Measurements from ENCODE around the gene TPO.

DNA sequence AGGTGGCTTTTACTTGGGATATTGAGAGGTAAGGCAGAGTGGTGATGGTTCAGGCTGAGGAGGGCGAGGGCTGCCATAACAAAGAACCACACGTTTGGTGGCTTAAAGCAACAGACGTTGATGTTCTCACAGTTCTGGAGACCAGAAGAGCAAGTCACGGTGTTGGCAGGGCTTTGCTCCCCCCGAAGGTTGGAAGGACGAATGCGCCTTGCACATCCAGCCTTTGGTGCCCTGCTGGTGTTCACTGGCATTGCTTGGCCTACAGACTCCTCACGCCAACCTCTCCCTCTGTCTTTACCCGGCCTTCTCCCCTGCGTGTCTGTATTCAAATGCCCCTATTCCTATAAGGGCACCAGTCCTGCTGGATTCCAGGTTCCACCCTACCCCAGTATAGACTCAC, 125.4 kb downstream of the TPO start:
- TF ChIP-seq CTCF (IDR thresholded peaks at IDR 0.05), result peak in 1 of 6 experiments; percentile 3
- no peak for TF ChIP-seq POLR2A (IDR thresholded peaks at IDR 0.05)

All from Peyer's patch (tissue), 4 donors.